Right hindlimb (tissue), 1 donor: ENCODE measurements around the gene RERE.

Source experiments
- DNase-seq: peaks from one replicate; pipeline ENCODE4 v3.0.0-alpha.2; 2018

RERE gene

DNA sequence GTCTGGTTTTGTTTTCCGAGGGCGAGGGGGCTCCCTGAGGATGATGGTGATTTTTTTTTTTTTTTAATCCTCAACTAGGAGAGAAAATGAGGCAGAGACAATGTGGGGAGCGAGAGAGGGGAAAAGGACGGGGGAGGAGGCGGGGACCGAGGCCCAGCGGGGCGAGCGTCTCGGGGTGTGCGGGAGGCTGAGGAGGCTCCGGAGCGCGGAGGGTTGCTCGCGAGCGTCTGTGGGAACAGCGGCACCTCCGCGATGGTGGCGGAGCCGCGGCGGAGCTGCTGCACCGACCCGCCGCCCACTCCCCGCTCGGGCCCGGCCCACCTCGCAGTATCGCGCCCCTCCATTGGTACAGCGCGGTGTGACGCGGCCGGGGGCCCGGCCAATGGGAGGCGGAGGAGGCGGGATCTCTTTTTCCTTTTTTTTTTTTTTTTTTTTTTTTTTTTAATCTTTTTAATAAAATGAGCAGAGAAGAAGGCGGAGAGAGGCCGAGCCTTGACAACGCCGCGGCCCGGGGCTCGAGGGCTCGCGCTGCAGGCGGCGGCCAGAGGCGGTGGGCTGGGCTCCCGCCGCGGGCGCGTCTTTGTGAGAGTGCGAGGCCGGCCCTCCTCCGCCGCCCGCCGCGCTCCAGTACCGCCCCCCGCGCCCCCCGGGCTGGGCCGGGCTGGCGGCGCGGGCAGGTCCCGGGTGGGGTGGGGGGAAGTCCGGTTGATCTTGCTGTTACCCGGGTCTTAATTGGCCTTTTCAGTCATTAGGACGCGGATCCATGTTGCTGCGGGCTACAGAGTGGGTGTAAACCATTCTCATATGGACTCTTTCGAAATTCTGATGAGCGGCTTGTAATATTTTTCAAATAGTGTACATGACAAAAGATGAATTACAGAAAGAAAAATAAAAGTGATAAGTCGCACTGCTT lies at the start of gene RERE:
Gene RERE, minus strand, starts transcription at position 229 of the 913 bp plus-strand sequence.
- DNase-seq, result peak; percentile 96

DNA sequence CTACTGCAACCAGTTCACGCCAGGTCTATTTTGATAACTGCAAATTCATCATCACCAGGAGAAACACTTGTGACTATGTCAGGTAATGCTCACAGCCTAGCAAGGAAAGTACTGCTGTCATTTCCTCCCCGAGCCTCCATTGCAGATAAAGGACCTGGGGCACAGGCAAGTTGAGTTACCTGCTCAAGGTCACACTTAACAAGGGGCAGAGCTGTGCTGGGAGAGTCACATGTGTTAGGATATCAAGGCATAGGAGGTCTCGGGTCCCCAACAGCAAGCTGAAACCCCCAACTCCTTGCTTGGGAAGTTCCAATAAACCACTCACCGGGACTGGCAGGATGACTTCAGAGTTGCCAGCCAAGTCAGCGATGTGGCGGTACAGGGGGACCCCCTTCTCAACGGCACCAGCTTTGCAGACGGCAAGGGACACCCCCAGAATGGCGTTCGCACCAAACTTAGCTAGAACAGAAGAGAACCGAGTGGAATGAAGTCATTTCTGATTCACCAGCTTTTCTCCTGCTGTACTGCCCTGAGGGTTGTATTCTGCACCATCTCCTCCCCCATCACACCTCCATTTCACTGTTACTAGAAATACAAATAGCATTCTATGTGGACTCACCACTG lies 49.5 kb upstream of the RERE start:
- no peak for DNase-seq

DNA sequence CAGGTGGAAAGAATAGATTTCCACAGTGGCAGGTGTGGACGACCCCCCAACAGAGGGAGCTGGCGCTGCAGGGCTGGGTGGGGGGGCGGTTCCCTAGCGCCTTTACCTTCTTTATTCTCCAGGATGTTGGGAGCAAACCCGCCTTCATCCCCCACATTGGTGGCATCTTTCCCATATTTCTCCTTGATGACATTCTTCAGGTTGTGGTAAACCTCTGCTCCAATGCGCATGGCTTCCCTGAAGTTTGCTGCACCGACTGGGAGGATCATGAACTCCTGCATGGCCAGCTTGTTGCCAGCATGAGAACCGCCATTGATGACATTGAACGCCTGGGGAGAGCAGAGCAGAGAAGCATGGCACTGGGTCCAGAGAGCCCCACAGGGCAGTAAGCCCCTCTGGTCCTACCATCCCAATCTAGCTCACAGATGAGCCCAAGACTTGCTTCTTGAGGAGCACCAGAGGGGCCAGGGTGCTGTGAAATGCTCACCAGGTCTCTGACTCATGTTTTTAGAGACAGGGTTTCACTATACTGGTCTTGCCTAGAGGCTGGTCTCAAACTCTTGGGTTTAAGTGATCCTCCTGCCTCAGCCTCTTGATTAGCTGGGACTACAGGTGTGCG lies 48.8 kb upstream of the RERE start:
- no peak for DNase-seq

DNA sequence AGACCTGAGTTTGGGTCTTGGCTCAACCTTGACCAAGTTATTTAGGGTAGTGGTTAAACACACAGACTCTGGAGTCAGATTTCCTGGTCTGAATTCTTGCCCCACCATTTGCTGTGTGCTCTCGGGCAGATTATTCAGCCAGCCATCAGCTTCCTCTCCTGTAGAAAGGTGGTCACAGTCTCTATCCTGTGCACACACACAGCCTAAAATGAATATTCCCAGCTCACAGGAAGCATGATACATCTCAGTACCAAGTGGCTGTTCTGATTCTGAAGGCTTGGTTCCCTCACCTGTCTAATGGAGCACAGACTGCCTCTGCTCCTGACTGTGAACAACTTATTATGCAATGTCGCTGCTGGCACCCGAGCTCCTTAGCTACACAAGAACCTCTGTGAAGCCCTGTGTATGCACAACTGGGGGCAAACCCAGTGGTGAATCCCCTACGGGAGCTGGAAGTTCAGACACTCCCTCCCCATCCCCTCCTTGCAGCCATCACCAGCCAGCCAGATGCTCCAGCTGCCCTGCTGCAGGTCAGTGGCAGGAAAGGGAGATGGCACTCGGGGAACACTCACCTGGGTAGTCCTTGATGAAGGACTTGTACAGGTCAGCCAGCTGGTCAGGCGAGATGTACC lies 47.4 kb upstream of the RERE start:
- no peak for DNase-seq

DNA sequence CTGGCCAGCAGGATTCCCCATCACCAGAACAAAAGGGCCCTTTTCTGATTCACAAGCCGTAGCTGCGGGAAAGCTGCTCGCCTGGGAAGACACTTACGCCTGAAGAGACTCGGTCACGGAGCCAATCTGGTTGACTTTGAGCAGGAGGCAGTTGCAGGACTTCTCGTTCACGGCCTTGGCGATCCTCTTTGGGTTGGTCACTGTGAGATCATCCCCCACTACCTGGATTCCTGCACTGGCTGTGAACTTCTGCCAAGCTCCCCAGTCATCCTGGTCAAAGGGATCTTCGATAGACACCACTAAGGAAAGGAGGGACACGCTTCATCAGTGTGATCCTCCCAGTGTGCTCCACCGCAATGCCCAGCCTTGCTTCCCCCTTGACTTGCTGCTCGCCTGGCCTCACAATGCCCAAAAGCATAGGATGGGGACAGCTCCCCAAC lies 46.4 kb upstream of the RERE start:
- DNase-seq, result no peak

DNA sequence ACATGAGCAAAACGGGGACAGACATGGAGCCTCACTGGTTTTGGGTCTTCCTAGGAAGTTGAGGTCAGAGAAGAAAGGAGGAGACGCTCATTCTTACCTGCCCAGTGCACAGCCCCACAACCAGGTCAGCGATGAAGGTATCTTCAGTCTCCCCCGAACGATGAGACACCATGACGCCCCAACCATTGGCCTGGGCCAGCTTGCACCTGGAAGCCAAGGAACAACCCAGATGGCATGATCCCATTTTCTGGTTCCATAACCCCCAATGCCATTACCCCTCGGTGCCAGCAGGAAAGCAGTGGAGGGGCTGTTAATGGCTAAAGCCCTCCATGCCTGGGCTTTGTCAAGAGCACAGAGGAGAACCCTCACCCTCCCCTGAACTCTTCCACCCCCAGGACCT lies 45.7 kb upstream of the RERE start:
- DNase-seq, result no peak

DNA sequence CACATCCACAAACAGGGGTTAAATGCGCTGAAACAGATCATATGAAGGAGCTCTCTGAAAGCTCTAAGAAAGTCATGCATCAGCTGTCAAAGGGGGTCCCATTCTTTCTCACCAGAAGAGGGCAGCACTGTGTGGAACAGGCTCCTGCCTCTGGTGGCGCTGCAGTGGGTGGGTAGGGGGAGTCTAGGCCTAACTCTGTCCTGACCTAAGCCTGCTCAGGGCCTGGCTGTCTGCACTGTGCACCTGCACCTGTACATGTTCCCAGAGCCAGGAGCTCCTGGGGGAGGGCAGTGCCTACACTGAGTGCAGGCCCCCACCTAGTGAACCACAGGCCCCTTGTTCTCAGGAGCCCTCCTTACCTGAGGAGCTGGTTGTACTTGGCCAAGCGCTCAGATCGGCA lies 45.1 kb upstream of the RERE start:
- no peak for DNase-seq

DNA sequence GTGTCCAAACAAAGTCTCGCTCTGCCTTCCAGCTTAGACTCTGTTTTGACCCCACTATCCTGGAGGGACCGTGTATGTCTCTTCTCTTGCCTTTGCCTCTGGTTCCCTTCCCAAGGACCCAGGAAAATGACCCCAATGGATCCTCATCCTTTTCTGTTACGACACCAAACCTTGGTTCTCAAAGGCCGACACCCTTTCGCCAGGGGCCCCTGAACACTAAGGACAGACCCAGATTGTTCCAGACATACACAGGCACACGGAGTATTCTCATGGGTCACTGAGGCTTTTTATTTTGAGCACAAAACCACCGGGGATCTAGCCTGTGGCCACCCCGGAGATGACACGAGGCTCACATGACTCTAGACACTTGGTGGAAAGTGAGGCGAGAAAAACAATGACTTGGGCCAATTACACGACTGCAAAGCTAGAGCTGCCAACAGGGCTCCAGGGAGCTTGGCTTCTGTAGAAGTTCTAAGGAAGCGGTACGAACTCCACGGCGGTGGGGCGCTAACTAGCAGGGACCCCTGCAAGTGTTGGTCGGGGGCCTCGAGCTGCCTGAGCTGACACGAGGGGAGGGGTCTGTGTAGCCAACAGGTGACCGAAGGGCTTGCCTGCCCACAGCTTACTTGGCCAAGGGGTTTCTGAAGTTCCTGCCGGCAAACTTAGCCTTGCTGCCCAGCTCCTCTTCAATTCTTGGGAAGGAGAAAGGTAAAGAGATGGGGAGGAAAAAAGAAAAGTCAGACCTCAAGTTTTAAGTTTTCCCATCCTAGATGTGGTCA lies 43.5 kb upstream of the RERE start:
- DNase-seq, result no peak

DNA sequence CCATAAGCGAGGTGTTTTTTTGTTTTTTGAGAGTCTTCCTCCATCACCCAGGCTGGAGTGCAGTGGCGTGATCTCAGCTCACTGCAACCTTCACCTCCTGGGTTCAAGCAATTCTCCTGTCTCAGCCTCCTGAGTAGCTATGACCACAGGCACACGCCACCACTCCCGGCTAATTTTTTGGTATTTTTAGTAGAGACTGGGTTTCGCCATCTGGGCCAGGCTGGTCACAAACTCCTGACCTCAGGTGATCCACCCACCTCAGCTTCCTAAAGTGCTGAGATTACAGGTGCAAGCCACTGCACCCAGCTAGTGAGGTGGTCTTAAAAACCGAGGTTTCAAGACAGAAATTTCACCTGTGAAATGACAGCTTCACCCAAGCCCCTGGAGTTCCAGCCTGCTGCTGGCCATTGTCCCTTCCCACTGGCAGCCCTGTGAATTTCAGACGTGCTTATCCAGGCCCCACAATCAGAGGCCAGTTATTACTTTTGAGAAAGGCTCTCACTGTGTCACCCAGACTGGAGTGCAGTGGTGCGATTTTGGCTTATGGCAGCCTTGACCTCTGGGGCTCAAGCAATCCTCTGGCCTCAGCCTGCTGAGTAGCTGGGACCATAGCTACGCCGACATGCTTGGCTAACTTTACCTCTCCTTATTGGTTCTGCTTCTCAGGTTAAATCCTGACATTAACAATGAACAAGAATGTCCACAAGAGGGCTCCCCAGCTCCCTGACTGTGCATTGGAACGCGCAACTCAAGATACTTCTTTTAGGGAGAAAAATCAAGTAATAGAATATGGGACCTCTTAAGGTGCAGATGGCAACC lies 41.7 kb upstream of the RERE start:
- no peak for DNase-seq

DNA sequence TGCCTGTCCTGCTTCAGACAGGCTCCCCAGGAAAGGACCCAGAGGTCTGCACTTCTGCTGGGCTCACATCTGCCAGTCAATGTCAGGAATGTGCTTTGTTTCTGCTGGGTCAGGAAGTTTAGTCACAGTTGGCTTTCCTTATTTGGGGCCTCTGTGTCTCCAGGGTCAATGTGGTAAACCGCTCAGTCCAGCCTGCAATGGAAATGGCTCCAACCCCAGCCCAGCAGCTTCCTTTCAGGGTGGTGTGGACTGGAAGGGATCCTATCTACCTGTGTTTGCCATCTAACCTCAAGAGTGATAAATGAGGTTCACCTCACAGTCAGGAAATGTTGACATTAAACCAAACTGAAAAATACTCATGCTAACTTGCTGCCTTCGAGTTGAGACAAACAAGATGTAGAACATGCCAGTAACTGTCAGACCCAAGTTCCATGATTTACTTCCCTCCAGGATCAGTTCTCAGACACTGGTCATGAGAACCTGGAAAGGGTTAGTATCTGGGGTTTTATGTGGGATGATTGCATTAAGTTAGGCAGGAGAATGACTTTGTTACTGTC lies 40.8 kb upstream of the RERE start:
- DNase-seq, result no peak

DNA sequence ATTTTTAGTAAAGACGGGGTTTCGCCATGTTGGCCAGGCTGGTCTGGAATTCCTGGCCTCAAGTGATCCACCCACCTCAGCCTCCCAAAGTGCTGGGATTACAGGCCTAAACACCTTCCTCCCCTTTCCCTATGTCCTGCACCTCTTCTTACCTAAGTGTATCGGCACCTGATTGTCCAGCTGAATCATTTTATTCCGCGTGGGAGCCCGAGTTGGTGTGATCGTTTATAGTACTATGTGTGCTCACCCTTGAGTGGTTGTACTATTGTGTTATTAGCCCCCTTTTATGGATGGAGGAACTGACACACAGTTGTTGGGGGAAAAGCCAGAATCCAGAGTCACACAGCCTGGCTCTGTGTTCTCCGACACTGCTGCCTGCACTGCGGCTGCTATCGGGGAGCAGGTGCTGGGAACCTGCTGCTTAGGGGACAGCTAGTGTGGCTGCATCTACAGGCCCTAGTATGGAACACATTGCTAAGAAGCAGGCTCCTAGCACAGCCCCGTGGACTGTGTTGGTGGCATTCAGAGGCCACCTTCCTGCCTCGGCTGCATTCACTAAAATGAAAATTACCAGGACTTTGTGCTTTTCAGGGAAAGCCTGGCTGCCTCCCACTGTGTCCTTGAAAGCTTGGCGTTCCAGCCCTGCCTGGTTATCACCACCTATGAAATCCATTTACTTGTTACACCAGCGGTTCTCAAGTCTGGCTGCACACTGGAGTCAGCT lies 39.4 kb upstream of the RERE start:
- DNase-seq, result no peak

DNA sequence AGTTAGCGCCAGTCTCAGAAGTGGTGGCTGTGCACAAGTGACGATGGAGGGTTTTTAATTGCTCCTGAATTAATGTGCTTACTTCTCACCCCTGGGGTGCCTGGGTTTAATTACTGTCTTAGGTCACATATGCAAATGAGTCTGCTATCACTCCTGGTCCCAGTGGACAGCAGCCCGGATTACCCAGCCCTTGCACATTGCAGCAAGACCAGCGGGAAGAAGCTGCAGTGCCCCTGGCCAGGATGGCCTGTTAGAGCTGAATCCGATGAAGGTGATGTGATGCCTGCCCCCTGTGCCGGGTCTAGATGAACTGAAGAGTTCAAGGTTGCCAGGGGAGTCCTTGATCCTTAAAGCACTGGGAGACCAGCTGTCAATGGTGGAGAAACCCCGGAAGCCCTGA lies 36.8 kb upstream of the RERE start:
- no peak for DNase-seq

DNA sequence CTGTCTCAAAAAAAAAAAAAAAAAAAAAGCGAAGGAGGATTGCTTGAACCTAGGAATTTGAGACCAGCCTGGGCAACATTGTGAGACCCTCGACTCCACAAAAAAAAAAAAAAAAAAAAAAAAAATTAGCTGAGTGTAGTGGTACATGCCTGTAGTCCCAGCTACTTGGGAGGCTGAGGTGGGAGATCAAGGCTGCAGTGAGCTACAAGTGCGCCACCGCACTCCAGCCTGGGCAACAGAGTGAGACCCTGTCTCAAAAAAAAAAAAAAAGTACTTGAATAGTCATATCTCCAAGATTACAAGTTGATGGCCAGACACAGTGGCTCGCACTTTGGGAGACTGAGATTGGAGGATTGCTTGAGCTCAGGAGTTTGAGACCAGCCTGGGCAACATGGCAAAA lies 33.6 kb upstream of the RERE start:
- DNase-seq, result no peak

DNA sequence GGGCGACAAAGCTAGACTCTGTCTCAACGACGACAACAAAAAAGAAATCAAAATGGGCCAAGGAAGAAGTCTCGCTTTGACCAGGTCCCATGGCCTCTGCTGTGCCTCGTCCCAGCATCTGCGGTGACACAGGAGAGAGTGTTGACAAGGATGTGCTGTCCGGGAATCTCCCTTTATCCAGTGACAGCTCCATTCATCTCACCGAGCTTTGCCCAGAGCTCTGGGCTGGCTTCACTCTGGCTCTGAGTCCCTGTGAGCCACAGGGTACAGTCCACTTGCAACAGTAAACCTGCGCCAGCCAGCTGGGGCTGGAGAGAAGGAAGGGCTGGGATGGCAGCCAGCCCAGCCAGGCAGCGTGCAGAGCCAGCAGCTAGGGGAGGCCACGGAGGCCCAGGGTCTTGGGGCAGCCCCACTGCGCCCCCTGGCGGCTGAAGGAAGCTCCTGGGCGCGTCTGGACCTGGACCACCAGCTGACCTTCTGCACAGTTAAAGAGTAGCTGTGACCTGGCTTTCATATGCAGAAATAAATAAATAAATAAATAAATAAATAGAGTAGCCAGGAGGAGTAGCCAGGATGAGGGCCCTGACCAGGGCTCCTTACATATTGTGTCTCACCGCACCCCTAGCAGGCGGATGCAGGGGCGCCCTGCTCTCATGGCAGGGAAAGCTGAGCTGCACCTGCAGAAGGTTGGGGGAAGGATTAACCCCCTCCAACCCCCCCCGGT lies 31.4 kb upstream of the RERE start:
- DNase-seq, result peak; percentile 94

DNA sequence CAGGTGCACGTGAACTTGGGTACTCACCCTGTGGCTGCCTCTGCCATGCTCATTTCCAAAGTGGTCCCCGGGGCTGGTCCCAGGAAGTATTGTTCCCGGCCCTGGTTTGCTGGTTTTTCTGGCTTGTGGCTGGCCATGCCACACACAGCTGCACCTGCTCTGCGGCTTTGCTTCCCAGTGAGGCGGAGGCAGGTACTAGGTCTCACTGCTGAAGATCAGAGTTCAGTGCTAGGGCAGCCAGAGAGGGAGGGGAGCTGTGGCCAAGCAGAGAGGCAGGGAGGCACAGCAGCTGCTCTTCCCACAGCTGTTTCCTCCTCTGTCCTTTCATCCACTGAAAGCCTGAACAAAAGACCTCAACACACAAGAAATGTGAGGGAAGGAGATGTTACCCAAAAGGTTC lies 30.6 kb upstream of the RERE start:
- DNase-seq, result peak; percentile 69

DNA sequence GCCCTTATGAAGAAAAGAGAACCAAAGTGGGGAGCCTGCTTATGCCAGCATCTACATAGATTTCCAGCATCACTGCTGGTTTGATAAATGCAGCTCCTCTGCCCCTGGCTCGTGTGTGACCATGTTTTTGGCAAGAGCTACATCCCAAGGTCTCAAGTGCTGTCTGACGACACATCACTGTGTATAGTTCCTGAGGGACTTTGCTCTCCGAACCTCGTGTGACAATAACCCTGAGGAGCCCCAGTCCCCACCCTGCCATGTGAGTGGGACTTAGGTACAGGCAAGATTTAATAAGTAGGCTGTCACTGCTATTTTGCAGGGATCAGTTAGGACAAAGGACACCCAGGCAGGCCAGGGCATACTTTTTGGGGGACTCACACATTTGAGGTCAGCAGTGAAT lies 28.8 kb upstream of the RERE start:
- DNase-seq, result no peak

DNA sequence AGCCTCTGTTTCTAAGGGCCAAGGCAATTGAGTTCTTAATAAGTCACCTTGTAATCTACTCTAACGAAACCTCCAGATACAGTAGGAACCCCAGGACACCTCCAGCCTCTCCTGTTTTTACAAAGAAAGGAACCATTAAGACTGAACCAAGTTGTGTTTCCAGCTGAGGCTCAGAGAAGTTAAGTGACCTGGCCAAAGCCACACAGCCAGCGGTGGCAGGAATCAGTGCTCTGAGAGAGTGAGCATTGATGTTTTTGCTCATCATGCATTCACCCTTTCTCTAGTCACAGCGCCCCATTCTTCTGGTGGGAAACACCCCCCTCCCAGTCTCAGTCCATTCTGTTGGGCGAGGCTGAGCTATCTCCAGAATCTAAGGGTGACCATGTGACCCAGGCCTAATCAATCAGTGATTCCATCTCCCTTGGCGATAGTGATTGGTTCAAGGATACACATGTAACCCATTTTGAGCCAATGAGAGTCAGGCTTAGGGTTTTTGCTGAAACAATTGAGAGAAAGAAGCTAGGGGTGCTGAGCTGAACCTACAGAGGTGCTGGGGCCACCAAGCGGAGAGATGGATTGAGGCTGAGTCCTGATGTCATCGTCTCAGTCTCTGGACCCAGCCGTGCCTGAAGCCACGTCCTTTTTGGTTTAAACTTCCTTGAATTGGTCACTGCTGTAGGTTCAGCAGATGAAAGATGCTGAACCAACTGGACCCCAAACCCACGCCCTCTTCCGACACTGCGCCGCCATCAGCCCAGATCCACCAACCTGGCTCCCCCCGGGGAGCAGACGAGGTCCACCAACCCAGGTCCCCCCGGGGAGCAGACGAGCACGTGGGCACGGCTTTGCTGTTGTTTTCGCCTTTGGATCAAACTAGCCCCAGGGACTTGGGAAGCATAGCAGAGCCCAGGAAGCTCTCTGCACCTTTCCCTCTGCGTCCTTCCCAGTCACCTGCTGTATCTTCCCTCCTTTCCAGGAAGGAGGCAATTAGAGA lies 28.0 kb upstream of the RERE start:
- no peak for DNase-seq

DNA sequence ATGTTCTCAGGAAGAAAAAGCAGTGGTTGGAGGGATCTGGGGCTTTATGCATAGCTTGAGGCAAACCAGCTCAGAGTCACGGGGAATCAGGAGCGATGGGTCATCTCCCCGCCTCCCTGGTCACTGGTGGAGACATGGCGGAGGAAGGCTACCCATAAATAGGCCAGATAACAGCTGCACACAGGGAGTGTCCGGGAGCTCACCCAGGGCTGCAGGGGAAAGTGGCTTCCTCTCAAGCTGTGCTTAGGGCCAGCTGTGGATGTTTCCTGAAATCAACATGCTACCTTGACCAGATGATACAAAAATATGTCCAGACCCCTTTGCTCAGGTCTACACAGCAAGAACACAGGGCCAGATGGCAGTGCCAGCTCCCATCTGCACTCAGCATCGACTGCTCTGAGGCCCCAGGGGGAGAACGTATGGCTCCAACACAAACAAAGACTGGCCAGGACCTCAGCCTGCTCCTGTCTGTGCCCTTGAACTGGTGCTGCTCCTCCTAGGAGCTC lies 27.1 kb upstream of the RERE start:
- peak; percentile 62 for DNase-seq
